GM12873 (cell line): ENCODE measurements around the gene ZNF345.

ENCODE experiments used
- TF ChIP-seq, protein P1 (sequence below): IDR thresholded peaks from 2 replicates; pipeline ENCODE4 v1.5.1; 2012; ENCODE audit warnings: low read depth, mild to moderate bottlenecking, moderate library complexity, low read length, control low read depth; ENCODE audit not compliant: insufficient read depth; ENCODE audit errors: missing control alignments

The ZNF345 gene

DNA sequence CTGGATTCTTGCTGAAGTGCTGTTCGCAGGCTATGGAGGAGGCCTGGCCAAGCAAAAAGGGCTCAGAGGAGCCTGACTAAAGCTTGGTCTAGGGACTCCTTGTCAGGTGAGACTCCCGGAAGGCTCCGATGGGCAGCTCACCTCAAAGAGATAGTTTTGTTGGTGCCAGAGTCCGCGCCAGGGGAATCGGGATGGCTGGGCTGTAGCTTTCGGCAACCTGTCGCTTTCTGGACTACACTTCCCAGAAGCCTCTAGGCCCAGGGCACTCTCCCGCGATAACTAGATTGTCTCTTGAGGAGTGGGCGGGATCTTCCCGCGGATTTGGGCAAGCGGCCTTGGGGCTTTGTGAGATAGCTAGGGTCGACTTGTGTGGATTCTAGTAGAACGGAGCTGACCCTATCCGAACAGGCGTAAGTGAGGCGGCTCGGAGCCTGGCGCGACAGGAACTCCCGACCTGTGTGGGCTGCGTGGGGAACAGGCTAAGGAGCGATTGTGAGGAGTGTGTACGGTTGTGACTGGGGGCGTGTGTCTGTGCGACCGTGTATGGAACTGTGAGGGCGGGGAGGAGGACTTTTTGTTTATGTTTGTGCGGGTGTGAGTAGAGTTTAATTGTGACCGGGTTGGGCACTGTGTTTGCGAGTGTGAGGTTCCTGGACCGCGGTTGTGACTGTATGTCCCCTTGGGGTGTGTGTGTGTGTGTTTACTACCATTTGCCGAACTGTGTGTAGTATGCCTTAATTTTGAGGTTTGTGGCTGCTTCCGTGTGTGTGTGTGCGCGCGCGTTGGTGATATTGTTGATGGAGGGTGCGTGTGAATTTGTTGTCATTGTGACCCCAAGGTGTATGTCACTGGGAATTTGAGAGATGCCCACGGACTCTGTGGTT lies at the start of gene ZNF345:
Gene ZNF345, plus strand, starts transcription at position 318 of the 884 bp plus-strand sequence. CDS start 25,955 bp downstream, outside the sequence.
- TF ChIP-seq, protein P1, sequence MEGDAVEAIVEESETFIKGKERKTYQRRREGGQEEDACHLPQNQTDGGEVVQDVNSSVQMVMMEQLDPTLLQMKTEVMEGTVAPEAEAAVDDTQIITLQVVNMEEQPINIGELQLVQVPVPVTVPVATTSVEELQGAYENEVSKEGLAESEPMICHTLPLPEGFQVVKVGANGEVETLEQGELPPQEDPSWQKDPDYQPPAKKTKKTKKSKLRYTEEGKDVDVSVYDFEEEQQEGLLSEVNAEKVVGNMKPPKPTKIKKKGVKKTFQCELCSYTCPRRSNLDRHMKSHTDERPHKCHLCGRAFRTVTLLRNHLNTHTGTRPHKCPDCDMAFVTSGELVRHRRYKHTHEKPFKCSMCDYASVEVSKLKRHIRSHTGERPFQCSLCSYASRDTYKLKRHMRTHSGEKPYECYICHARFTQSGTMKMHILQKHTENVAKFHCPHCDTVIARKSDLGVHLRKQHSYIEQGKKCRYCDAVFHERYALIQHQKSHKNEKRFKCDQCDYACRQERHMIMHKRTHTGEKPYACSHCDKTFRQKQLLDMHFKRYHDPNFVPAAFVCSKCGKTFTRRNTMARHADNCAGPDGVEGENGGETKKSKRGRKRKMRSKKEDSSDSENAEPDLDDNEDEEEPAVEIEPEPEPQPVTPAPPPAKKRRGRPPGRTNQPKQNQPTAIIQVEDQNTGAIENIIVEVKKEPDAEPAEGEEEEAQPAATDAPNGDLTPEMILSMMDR = no peak

DNA sequence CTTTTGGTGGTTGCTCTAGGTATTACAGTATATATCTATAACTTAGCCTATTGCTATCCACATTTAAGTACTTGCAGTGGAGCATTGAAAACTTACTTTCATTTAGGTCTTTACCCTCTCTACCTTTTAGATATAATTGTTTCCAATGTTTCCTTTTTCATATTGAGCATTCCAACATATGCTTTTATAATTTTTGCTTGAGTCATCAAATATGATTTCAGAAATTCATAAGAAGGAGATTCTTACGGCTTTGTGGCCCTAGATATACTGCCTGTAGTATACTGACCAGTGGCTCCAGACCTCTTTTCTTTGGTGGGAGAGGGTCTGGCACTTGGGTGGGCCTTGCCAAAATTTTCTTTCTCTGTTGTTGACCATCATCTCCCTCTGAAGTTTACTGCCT lies 45.3 kb upstream of the ZNF345 start:
- TF ChIP-seq, protein P1 = no peak

DNA sequence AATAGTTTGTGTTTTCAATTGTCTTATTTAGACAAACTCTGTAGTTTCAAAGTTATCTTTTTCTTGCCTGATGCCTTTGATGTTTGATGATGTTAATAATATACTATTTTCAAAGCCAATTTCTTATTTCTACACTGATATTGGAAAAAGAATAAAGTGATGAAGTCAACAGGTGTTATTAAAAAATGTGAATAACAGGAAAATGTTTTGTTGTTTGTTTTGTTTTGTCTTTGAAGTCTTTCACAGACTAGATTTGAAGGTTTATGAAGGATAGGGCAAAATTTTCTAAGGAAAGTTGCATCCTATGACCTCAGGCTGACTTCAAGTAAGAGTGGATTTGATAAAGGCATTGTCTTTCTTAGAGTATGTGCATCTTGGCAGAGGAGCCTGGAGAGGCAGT lies 43.6 kb upstream of the ZNF345 start:
- TF ChIP-seq, protein P1 = no peak

DNA sequence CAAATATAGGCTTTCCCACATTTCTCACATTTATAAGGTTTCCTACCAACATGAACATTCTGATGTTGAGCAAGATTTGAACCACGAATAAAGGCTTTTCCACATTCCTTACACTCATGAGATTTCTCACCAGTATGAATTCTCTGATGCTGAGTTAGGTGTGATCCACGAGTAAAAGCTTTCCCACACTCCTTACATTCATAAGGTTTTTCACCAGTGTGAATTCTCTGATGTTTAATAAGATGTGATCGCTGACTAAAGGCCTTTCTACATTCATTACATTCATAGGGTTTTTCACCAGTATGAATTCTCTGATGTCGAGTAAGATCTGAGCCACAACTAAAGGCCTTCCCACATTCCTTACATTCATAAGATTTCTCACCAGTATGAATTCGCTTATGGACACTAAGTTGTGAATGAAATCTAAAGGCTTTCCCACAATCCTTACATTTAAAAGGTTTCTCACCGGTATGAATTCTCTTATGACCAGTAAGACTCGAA lies 31.5 kb upstream of the ZNF345 start:
- TF ChIP-seq, protein P1 = no peak

DNA sequence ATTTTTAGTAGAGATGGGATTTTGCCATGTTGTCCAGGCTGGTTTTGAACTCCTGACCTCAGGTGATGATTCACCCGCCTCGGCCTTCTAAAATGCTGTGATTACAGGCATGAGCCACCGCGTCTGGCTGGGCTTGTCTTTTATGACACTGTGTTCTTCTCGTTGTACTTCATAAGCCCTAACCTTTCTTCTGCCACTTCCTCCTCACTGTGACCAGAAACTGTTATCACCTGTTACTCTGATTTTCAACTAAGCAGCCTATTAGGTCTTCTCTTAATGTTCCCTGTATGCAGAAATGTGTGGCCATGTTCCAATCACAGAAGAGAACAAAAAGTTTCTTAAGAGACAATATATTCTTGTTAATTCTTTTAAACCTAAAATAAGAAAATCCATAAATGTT lies 28.9 kb upstream of the ZNF345 start:
- TF ChIP-seq, protein P1 = no peak

DNA sequence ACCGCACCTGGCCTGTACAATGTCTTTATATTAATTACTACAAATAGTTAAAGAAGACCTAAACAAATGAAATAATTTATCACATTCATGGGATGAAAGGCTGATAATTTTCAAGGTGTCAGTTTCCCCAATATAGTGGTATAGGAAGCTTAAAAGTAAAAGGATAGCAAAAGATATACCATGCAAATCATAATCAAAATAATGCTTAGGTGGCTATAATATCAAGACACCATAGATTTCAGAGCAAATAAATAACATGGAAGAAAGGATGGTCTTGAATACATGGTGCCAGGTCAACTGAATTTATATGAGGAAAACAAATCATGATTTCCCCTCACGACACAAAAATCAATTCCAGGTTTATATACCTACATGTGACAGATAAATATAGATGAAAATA lies 17.2 kb upstream of the ZNF345 start:
- TF ChIP-seq, protein P1 = no peak

DNA sequence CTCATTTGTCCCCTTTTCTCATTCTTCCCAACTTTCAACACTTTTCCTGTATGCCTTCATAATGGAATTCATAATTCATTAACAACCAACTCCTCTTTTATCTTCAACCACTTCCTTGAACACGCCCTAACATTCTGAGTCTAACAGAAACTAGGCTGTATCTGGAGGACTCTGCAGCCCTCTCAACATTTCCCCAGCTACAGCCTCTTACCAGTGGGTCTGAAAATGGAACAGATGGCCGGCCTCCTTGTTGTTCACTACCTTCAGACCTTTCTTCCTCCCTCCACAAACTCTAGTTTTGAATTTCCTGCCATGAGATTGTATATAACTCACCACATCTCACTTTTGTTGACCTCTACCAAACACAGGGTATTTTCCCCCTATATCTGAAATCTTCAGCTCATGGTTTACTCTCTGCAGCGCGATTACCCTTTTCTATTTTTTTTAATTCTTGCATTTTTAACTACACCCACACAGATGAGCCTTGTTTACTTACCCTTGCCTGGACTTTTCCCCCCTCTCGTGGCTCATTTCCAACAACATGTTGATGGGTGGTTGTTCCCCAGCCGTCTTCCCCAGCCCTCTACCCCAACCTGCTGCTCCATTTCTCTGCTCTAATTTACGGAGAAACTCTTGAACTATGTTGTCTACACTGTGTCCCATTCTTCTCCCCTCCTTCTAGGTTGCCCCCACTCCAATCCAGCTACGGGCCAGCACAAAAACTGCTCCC lies 13.3 kb upstream of the ZNF345 start:
- TF ChIP-seq, protein P1 = no peak
